NCI-H1048 (cell line): ENCODE results near the gene TAS1R2.

Experiments
- DNase-seq: peaks from one replicate; lab custom pipeline; 2025; lab: John Stamatoyannopoulos, UW

TAS1R2 gene

GRCh38 chr1:18802231-18802630, 57.2 kb downstream of the TAS1R2 start:
- DNase-seq: no peak

- DNase-seq: no peak
Measured at GRCh38 chr1:18800258-18800657, 59.2 kb downstream of the TAS1R2 start.

GRCh38 chr1:18799454-18799853, 60.0 kb downstream of the TAS1R2 start:
- DNase-seq: no peak

- no peak for DNase-seq
Measured at GRCh38 chr1:18798946-18799345, 60.5 kb downstream of the TAS1R2 start.

GRCh38 chr1:18798533-18798932, 60.9 kb downstream of the TAS1R2 start:
- DNase-seq: no peak

- DNase-seq: no peak
Measured at GRCh38 chr1:18796950-18797349, 62.5 kb downstream of the TAS1R2 start.

- no peak for DNase-seq
Measured at GRCh38 chr1:18795002-18795689, 64.3 kb downstream of the TAS1R2 start.

- no peak for DNase-seq
Measured at GRCh38 chr1:18794561-18794960, 64.9 kb downstream of the TAS1R2 start.

- no peak for DNase-seq
Measured at GRCh38 chr1:18794051-18794450, 65.4 kb downstream of the TAS1R2 start.

- no peak for DNase-seq
Measured at GRCh38 chr1:18793164-18793563, 66.3 kb downstream of the TAS1R2 start.

GRCh38 chr1:18792747-18793146, 66.7 kb downstream of the TAS1R2 start:
- DNase-seq: no peak
